Right atrium auricular region (tissue), 2 donors: ENCODE measurements around the gene AP4E1. TPM values are rescaled to one million over a fixed set of nuclear protein-coding genes. Genes with fewer than 3 reads are reported as not detected.
"Not testable (repeated sequence)": the region's sequence is repeated elsewhere in the genome, so short reads cannot be mapped to it uniquely, and the experiment has no call there.

ENCODE experiments used
- DNase-seq: peaks from one replicate; pipeline ENCODE4 v3.0.0-alpha.2; 2019; ENCODE audit warnings: low spot score
- H3K27ac ChIP-seq, 2 donors: fragments of 200-600 bp; sonication (generic); 1 replicate in 1 of 2; 2 replicates in 1 of 2; pipeline ENCODE4 v1.5.1; 2016 to 2019
- H3K27me3 ChIP-seq, 2 donors: fragments of 200-600 bp; sonication (generic); one replicate each; pipeline versions ENCODE4 v1.5.1 to v1.6.0; 2017 to 2019
- H3K36me3 ChIP-seq: fragments of 200-600 bp; sonication (generic); one replicate; pipeline ENCODE4 v1.5.1; 2016
- H3K4me1 ChIP-seq, 2 donors: fragments of 200-600 bp; sonication (generic); one replicate each; pipeline versions ENCODE4 v1.5.1 to v1.6.0; 2017 to 2019
- H3K4me3 ChIP-seq, 2 donors: fragments of 200-600 bp; sonication (generic); 1 replicate in 1 of 2; 2 replicates in 1 of 2; pipeline ENCODE4 v1.5.1; 2017 to 2019; ENCODE audit warnings: mild to moderate bottlenecking in 1 of 2, moderate library complexity in 1 of 2
- H3K9me3 ChIP-seq, 2 donors: fragments of 200-600 bp; sonication (generic); one replicate each; pipeline ENCODE4 v1.5.1; 2019
- total RNA-seq, 2 donors: library from RNA; depleted of rRNA; stranded (reverse); fragments of >200 nt; gene quantifications; one replicate each; pipeline ENCODE4 v1.1.0, GENCODE V29; 2016
- TF ChIP-seq, protein P1 (sequence below), 2 donors: fragments of 200-600 bp; sonication (generic); IDR thresholded peaks; one replicate each; pipeline ENCODE4 v1.5.1; 2019; ENCODE audit warnings: antibody characterized with exemption in 2 of 2

AP4E1 gene
- total RNA-seq, 2 donors from 2014 or later = 7.0 to 11.7 TPM

DNA sequence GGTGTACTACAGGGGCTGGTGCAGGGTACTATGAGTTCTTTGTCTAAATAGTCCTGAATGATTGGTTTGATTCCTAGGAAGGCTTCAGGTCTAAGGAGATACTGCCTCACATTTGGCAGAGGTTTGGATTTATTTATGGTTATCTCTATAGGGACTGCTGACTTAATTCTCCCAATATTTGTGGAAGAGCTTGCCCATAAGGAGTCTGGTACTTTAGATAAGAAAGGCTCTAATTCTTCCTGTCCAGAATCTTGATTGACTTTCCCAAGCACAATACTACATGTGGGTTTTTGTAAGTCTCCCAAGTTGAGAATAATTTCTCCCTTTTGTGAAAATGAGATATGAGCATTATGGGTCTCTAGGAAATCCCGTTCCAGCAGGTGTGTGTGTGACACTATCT lies 36.7 kb upstream of the AP4E1 start:
- no peak for DNase-seq

DNA sequence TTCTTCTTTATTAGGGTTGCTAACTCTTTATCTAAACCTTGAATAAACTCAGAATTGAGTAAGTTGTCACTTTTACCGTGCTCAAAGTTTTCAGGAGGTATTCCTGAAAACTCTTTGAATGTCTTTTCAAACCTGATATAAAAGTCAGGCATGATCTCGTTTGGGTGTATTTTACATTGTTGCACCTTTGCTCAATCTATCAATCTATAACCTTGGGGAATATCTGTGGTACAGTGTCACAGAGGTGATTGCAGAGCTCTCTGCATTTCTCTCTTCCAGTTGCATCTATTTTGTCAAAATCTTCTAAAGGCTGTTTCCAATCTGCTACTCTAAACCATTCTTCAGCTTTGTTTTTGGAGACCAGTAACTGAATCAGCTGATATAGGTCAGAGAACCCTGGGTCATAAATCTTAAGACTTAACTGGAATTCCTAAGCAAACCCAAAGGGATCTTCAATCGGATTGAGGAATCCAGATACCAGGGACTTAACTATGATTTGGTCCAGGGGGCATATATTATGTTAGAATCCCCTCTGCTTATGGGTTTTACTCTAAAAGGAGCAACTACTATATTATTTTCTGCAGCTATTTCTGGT lies 35.6 kb upstream of the AP4E1 start:
- TF ChIP-seq, protein P1, sequence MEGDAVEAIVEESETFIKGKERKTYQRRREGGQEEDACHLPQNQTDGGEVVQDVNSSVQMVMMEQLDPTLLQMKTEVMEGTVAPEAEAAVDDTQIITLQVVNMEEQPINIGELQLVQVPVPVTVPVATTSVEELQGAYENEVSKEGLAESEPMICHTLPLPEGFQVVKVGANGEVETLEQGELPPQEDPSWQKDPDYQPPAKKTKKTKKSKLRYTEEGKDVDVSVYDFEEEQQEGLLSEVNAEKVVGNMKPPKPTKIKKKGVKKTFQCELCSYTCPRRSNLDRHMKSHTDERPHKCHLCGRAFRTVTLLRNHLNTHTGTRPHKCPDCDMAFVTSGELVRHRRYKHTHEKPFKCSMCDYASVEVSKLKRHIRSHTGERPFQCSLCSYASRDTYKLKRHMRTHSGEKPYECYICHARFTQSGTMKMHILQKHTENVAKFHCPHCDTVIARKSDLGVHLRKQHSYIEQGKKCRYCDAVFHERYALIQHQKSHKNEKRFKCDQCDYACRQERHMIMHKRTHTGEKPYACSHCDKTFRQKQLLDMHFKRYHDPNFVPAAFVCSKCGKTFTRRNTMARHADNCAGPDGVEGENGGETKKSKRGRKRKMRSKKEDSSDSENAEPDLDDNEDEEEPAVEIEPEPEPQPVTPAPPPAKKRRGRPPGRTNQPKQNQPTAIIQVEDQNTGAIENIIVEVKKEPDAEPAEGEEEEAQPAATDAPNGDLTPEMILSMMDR (IDR thresholded peaks at IDR 0.05) = no peak
- Histone ChIP-seq H3K36me3 (no peaks in the 10 kb centered on the region), H3K27ac (no peak overlapping the region), H3K27me3 (no peaks in the 10 kb centered on the region), H3K4me3 (no peak overlapping the region), H3K9me3 (no peaks in the 10 kb centered on the region), H3K4me1 (peaks cover 0 to 3% of the 10 kb centered on the region in 2 donors)
- no peak for DNase-seq

More for the DNA sequence above, 36.7 kb upstream of the AP4E1 start:
- Histone ChIP-seq H3K36me3 (no peaks in the 10 kb centered on the region), H3K27ac (no peak overlapping the region), H3K9me3 (no peaks in the 10 kb centered on the region), H3K4me1 (no peaks in the 10 kb centered on the region), H3K4me3 (no peak overlapping the region), H3K27me3 (no peaks in the 10 kb centered on the region)
- TF ChIP-seq, protein P1 (IDR thresholded peaks at IDR 0.05) = no peak

DNA sequence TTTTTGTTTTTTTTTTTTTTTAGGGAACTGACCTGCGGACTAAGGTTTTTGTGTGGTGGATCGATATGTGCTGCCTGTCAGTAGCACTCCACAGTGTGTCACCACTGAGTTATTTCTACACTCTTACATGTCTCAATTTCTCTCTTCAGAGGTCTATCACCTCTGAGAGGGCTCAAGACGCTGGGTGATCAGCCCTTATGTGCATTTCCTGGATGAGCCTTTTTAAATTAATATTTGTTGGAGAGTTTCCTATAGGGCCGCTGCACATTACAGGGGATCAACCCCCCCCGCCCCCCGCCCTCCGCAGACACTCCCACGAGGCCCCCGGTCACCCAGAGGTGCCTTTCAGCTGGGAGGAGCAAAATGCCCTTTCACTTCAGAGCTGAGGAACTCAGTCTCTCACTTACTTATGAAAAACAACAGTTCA lies 34.5 kb upstream of the AP4E1 start:
- Histone ChIP-seq H3K4me1 (peaks cover 0 to 3% of the 10 kb centered on the region in 2 donors), H3K4me3 (peak overlapping the region in 1 of 2 donors; percentile 30), H3K27me3 (no peaks in the 10 kb centered on the region), H3K27ac (peak overlapping the region; percentile 42 to 71), H3K9me3 (no peaks in the 10 kb centered on the region), H3K36me3 (no peaks in the 10 kb centered on the region)
- DNase-seq = no peak
- TF ChIP-seq, protein P1 (IDR thresholded peaks at IDR 0.05) = no peak

DNA sequence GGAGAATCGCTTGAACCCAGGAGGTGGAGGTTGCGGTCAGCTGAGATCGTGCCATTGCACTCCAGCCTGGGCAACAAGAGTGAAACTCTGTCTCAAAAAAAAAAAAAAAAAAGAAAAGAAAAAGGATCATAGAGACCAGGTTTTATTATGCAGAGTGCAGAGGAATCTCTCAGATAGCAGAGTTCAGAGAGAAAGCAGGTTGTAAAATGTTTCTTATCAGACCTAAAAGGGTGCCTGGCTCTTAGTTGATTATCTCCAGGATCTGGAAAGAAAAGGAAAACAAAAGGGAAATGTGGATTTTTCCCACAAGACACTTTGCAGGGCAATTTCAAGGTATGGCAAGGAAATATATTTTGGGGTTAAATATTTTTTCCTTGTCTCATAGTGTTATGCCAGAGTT lies 33.2 kb upstream of the AP4E1 start:
- H3K4me3 ChIP-seq, DNase-seq, H3K36me3 ChIP-seq, H3K27me3 ChIP-seq, H3K9me3 ChIP-seq, H3K27ac ChIP-seq, H3K4me1 ChIP-seq: not testable (repeated sequence)

DNA sequence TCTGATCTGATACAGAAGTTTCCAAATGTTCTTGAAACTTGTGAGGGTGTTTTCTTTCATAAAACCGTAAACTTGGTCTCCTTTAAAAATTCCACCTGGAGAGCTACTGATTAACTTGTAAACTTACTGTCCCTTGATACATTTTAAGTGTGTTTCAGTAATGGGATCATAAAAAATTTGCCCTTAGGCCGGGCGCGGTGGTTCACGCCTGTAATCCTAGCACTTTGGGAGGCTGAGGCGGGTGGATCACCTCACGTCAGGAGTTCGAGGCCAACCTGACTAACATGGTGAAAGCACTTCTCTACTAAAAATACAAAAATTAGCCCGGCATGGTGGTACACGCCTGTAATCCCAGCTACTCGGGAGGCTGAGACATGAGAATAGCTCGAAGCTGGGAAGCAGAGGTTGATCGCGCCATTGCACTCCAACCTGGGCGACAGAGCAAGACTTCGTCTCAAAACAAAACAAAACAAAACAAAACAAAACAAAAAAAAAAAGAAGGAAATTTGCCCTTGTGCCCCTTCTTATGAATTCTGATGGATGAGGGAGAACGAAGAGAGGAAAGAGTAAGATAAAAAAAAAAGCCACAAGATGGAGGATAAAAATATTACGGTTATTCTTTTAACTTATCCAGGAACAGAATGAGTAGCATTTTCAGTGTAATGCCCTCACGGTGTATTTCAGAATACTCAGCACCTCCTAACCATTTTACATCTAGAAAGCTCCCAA lies 32.1 kb upstream of the AP4E1 start:
- DNase-seq = no peak
- H3K4me1 ChIP-seq = peaks cover 0 to 3% of the 10 kb centered on the region in 2 donors
- TF ChIP-seq, protein P1 (IDR thresholded peaks at IDR 0.05) = no peak
- peak overlapping the region; percentile 16 to 46 for H3K4me3 ChIP-seq
- peak overlapping the region in 1 of 2 donors; percentile 54 for H3K27ac ChIP-seq
- no peaks in the 10 kb centered on the region for H3K9me3 ChIP-seq
- H3K36me3 ChIP-seq = no peaks in the 10 kb centered on the region
- H3K27me3 ChIP-seq = no peaks in the 10 kb centered on the region

DNA sequence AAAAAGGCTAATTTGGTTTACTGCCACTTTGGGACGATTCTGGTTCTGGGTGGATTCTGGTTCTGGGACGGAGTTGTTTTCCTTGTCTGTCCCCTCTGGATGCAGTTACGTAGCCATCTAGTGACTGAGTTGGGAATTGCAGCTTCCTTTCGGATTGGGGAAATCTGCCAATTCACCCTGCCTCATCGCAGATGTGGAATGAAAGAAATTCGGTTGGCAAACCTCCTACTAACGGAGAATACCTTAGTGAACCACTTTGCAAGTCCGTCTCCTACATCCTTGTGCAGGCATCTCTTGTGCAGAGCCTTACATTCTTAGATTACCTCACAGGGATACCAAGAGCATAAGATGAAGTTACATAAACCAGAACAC lies 31.5 kb upstream of the AP4E1 start:
- H3K36me3 ChIP-seq = no peaks in the 10 kb centered on the region
- TF ChIP-seq, protein P1 (IDR thresholded peaks at IDR 0.05) = peak; percentile 99
- no peaks in the 10 kb centered on the region for H3K9me3 ChIP-seq
- peaks cover 0 to 3% of the 10 kb centered on the region in 2 donors for H3K4me1 ChIP-seq
- no peaks in the 10 kb centered on the region for H3K27me3 ChIP-seq
- peak overlapping the region in 1 of 2 donors; percentile 54 for H3K27ac ChIP-seq
- peak; percentile 85 for DNase-seq
- peak overlapping the region; percentile 16 to 46 for H3K4me3 ChIP-seq
